Measurements from ENCODE around the gene TC2N. TPM values are rescaled to one million over a fixed set of nuclear protein-coding genes. Genes with fewer than 3 reads are reported as not detected.

The TC2N gene
- total and polyA plus RNA-seq, 2 of the 4 experiments (the other 2 are of a cell fraction) = 0.03 to 0.18 TPM

DNA sequence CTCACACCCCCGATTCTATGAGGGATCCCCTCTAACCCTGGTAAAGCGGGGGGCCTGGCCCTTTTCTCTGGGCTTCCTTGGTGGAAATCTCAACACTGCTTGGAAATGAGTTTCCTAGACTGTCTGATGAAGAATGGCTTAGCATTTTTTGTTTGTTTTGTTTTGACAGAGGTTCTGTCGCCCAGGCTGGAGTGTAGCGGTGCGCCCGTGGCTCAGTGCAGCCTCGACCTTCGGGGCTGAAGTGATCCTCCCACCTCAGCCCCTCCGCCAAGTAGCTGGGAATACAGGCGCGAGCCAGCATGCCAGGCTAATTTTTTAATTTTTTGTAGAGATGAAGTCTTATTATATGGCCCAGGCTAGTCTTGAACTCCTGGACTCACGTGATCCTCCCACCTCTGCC lies 30.3 kb downstream of the TC2N start:
- no peaks in the 10 kb centered on the region; the same call in 1 of the 2 replicates for H3K9me3 ChIP-seq (ENCODE audit: control insufficient read depth, insufficient read depth, low read length)
- no peak overlapping the region for H2BK5ac ChIP-seq (ENCODE audit: low read depth, low read length, poor library complexity, severe bottlenecking)
- dilution Hi-C loops (cut with HindIII; ENCODE audit: low sequenced_read_pairs, unreplicated experiment) = no loop called here
- no peak overlapping the region for H3K4me2 ChIP-seq (ENCODE audit: low read depth, low read length)
- H4K20me1 ChIP-seq (ENCODE audit: insufficient read depth, low read length) = no peaks in the 10 kb centered on the region
- no peak overlapping the region for H3K18ac ChIP-seq (ENCODE audit: low read depth, low read length)
- no TSS peak for BruUV-seq (replicated peaks)
- H3K14ac ChIP-seq (replicated peaks; ENCODE audit: low read depth, low read length) = no peak overlapping the region
- H2AFZ ChIP-seq (replicated peaks; ENCODE audit: low read length, poor library complexity) = no peak overlapping the region
- H3K27ac ChIP-seq (ENCODE audit: insufficient read depth, low read length) = no peak overlapping the region
- H3K9me1 ChIP-seq (ENCODE audit: insufficient read depth, low read length) = no peaks in the 10 kb centered on the region
- H4K5ac ChIP-seq (ENCODE audit: low read depth, low read length) = no peak overlapping the region
- TF ChIP-seq BHLHE40 (IDR thresholded peaks at IDR 0.05; ENCODE audit: low read depth, low read length) (no peak), CHD1 (IDR thresholded peaks at IDR 0.05; ENCODE audit: low read depth, low read length) (no peak), RFX5 (IDR thresholded peaks at IDR 0.05; ENCODE audit: low read depth, low read length) (no peak), POLR2A (IDR thresholded peaks at IDR 0.05; ENCODE audit: low read depth, low read length) (no peak), RAD21 (IDR thresholded peaks at IDR 0.05; ENCODE audit: low read length) (no peak)
- TF ChIP-seq, protein P1, sequence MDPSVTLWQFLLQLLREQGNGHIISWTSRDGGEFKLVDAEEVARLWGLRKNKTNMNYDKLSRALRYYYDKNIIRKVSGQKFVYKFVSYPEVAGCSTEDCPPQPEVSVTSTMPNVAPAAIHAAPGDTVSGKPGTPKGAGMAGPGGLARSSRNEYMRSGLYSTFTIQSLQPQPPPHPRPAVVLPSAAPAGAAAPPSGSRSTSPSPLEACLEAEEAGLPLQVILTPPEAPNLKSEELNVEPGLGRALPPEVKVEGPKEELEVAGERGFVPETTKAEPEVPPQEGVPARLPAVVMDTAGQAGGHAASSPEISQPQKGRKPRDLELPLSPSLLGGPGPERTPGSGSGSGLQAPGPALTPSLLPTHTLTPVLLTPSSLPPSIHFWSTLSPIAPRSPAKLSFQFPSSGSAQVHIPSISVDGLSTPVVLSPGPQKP (IDR thresholded peaks at IDR 0.05; ENCODE audit: borderline replicate concordance, low read depth, low read length) = no peak
- in situ Hi-C loops (cut with MboI; ENCODE audit: low sequenced_read_pairs) = no loop called here
- no peak overlapping the region for H3K23ac ChIP-seq (ENCODE audit: low read depth, low read length)
- CTCF ChIA-PET = no interaction called here
- ATAC-seq (ENCODE audit: low read depth) = no peak
- no peaks in the 10 kb centered on the region for H3K4me1 ChIP-seq (ENCODE audit: control insufficient read depth, insufficient read depth, low read length)
- no peak overlapping the region for H2AK9ac ChIP-seq (replicated peaks; ENCODE audit: low read depth, low read length, poor library complexity)
- no peak overlapping the region for H3K4me3 ChIP-seq (ENCODE audit: insufficient read depth, low read depth, low read length)
- no peak overlapping the region for H2BK20ac ChIP-seq (ENCODE audit: low read depth, low read length)
- H3K36me3 ChIP-seq (ENCODE audit: control insufficient read depth, insufficient read depth, low read length) = no peaks in the 10 kb centered on the region
- POLR2A ChIA-PET (ENCODE audit: unreplicated experiment) = no interaction called here
- no peak for DNase-seq
- no peak overlapping the region for H3K9ac ChIP-seq (ENCODE audit: low read depth, low read length)
- H2BK15ac ChIP-seq (ENCODE audit: low read depth, low read length) = no peak overlapping the region
- H2BK120ac ChIP-seq (ENCODE audit: low read depth, low read length) = no peak overlapping the region
- H3K4ac ChIP-seq (ENCODE audit: low read depth, low read length) = no peak overlapping the region
- intact Hi-C loops (cut with micrococcal nuclease) = no loop called here
- H3K27me3 ChIP-seq (ENCODE audit: control insufficient read depth, insufficient read depth, low read length) = peaks cover 32% of the 10 kb centered on the region
- no peak overlapping the region for H4K8ac ChIP-seq (ENCODE audit: low read depth in 2 of 2, low read length in 2 of 2)
- no peaks in the 10 kb centered on the region for H3K79me1 ChIP-seq (ENCODE audit: low read depth in 1 of 2, low read length in 2 of 2)
- H2AK5ac ChIP-seq (ENCODE audit: low read depth, low read length) = no peak overlapping the region
- WGBS, 2 experiments (ENCODE audit: extremely low coverage in 2 of 2, insufficient read length in 1 of 2) = no CpG with 5 or more reads among the region's 12 CpGs
- H3K56ac ChIP-seq (ENCODE audit: extremely low read depth, insufficient read depth, low read length) = no peak overlapping the region
- H4K91ac ChIP-seq (ENCODE audit: insufficient read depth, low read depth, low read length) = no peak overlapping the region
